K562 (cell line): ENCODE results near the gene BMF. TPM values are rescaled to one million over a fixed set of nuclear protein-coding genes. Genes with fewer than 3 reads are reported as not detected.

Source experiments
- EP400 ChIP-seq: fragments of 450-650 bp; IDR thresholded peaks from 2 replicates; pipeline ENCODE4 v1.6.1; 2017; ENCODE audit warnings: antibody characterized with exemption, mild to moderate bottlenecking, moderate library complexity
- HOXB6 ChIP-seq: fragments of 250-450 bp; sonication (Bioruptor Pico); IDR thresholded peaks from 2 replicates; pipeline ENCODE4 v1.5.1; 2022; ENCODE audit warnings: mild to moderate bottlenecking, borderline replicate concordance
- KLF16 ChIP-seq: IDR thresholded peaks from 2 replicates; pipeline ENCODE4 v1.6.1; 2016; ENCODE audit warnings: antibody characterized with exemption
- MAFG ChIP-seq: fragments of 450-650 bp; conservative IDR thresholded peaks from 2 replicates; pipeline ENCODE4 v1.6.1; 2016; ENCODE audit warnings: missing genetic modification characterization, missing compliant biosample characterization
- MAFK ChIP-seq: IDR thresholded peaks from 2 replicates; pipeline ENCODE4 v1.6.1; 2011; ENCODE audit warnings: low read length, improper control_type of control experiment
- NFXL1 ChIP-seq: fragments of 450-650 bp; formaldehyde crosslinking; IDR thresholded peaks from 2 replicates; pipeline ENCODE4 v1.4.0; 2021; ENCODE audit warnings: mild to moderate bottlenecking
- TBP ChIP-seq: optimal IDR thresholded peaks from 2 replicates; pipeline ENCODE3; 2011; ENCODE audit warnings: low read depth, low read length, improper control_type of control experiment
- TEAD1 ChIP-seq, 2 experiments: fragments of 450-650 bp in 1 of 2; sonication (generic) in 1 of 2; formaldehyde crosslinking; IDR thresholded peaks; 2 replicates each; pipeline versions ENCODE4 v1.4.0 to v1.8.0; 2020 to 2022; ENCODE audit warnings: mild to moderate bottlenecking in 2 of 2, missing genetic modification reagents in 1 of 2
- ZBED1 ChIP-seq: IDR thresholded peaks from 2 replicates; pipeline ENCODE4 v1.6.1; 2014
- ZNF232 ChIP-seq: sonication (generic); formaldehyde crosslinking; IDR thresholded peaks from 2 replicates; pipeline ENCODE4 v1.8.0; 2022; ENCODE audit warnings: mild to moderate bottlenecking, missing genetic modification reagents
- ZNF263 ChIP-seq: sonication (generic); formaldehyde crosslinking; IDR thresholded peaks from 2 replicates; pipeline ENCODE4 v1.8.0; 2022; ENCODE audit warnings: mild to moderate bottlenecking, missing genetic modification reagents, borderline replicate concordance
- ZNF41 ChIP-seq: fragments of 250-450 bp; sonication (Bioruptor Pico); conservative IDR thresholded peaks from 2 replicates; pipeline ENCODE4 v1.4.0; 2020; ENCODE audit warnings: mild to moderate bottlenecking
- ZNF436 ChIP-seq: fragments of 250-450, 450-650 bp; sonication (Bioruptor Pico); formaldehyde crosslinking; IDR thresholded peaks from 2 replicates; pipeline ENCODE4 v1.7.0; 2020; ENCODE audit warnings: mild to moderate bottlenecking
- ZNF644 ChIP-seq: fragments of 200-800 bp; sonication (Bioruptor generic); IDR thresholded peaks from 2 replicates; pipeline ENCODE4 v1.6.1; 2016; ENCODE audit warnings: low read depth, missing genetic modification characterization, missing compliant biosample characterization
- ZSCAN32 ChIP-seq: fragments of 450-650 bp; formaldehyde crosslinking; IDR thresholded peaks from 2 replicates; pipeline ENCODE4 v1.4.0; 2020; ENCODE audit warnings: mild to moderate bottlenecking, moderate library complexity
- polyA plus RNA-seq, 8 experiments: library from polyadenylated mRNA; depleted of rRNA in 4 of 8; stranded (reverse) in 5 of 8; unstranded in 3 of 8; fragments of >200 nt; fragmentation: Nextera tagmentation in 2 of 8; fragmentation: Illumina TruSeq in 1 of 8; extraction: Ambion mirVana in 2 of 8; extraction: Trizol in 1 of 8; gene quantifications; 2 replicates each; pipeline versions ENCODE4 v1.2.1 to v1.2.3, GENCODE V29; 2011 to 2014; ENCODE audit warnings: inconsistent platforms in 1 of 8, missing spikeins in 1 of 8
- total RNA-seq, 7 experiments: library from RNA; depleted of rRNA in 6 of 7; stranded (reverse); fragments of >200 nt in 6 of 7; fragmentation: Illumina TruSeq in 2 of 7; extraction: Trizol in 2 of 7; gene quantifications; 2 replicates each; pipeline versions ENCODE4 v1.2.1 to v1.2.3, GENCODE V29; 2011 to 2021; ENCODE audit warnings: low replicate concordance in 1 of 7
- TF ChIP-seq, protein P1 (sequence below): fragments of 450-650 bp; IDR thresholded peaks from 2 replicates; pipeline ENCODE4 v1.6.1; 2017; ENCODE audit warnings: antibody characterized with exemption, mild to moderate bottlenecking
- TF ChIP-seq, protein P2 (sequence below), 2 experiments: fragments of 450-650 bp; conservative IDR thresholded peaks; 2 replicates each; pipeline ENCODE4 v1.6.1; 2017; ENCODE audit warnings: mild to moderate bottlenecking in 2 of 2, moderate library complexity in 2 of 2
- TF ChIP-seq, protein P3 (sequence below): sonication (generic); formaldehyde crosslinking; IDR thresholded peaks from 2 replicates; pipeline ENCODE4 v1.8.1; 2023; ENCODE audit warnings: mild to moderate bottlenecking, missing genetic modification reagents
- TF ChIP-seq, protein P4 (sequence below): fragments of 250-450 bp; sonication (Bioruptor Pico); IDR thresholded peaks from 2 replicates; pipeline ENCODE4 v1.8.0; 2022; ENCODE audit warnings: inconsistent platforms

The BMF gene
- total and polyA plus RNA-seq, 9 of the 15 experiments (the other 6 are each of a cell fraction or from before 2014, with no cell fraction given), result 0.25 to 0.91 (median 0.59) TPM; not detected in 2

DNA sequence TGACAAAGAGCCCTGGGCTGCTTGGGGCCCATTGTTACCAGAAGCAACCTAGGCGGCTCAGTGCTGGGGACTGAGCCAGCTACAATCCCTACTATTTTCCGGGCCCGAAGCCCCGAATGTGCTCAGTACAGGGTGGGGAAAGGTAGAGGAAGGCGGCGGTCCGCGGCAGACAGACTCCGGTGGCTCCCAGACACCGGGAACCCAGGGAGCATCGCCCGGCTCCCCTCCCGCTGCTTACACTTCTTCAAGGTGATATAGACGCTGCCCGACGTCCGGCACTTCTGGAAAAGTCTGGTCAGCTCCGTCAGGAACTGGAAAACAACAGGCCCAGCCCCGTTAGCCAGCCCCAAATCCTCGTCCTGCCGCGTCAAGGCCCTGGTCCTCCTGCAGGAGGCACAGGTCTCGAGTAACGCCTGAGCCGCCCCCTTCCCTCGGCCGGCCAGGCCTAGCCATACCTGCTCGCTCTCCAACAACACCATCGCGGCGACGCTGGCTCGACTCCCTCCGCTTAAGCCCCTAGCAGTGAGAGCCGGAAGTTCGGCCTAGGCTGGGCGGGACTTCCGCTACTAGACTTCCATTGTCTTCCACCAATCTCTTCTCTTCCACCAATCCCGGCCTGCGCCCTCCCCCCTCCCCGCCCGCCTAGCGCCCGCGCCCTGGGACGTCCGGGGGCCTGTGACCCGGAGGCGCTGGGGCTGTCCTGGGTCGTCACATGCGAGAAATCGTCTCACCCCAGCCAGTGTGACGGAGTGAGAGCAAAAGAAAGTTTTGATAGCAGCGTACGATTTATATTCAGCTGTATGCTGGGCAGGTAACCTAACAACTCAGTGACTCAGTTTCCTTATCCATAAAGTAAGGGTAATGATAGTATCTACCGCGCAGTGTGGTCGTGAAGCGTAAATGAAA, 69.8 kb downstream of the BMF start, which contains the start of gene SRP14 (continued):
- TF ChIP-seq, protein P1, sequence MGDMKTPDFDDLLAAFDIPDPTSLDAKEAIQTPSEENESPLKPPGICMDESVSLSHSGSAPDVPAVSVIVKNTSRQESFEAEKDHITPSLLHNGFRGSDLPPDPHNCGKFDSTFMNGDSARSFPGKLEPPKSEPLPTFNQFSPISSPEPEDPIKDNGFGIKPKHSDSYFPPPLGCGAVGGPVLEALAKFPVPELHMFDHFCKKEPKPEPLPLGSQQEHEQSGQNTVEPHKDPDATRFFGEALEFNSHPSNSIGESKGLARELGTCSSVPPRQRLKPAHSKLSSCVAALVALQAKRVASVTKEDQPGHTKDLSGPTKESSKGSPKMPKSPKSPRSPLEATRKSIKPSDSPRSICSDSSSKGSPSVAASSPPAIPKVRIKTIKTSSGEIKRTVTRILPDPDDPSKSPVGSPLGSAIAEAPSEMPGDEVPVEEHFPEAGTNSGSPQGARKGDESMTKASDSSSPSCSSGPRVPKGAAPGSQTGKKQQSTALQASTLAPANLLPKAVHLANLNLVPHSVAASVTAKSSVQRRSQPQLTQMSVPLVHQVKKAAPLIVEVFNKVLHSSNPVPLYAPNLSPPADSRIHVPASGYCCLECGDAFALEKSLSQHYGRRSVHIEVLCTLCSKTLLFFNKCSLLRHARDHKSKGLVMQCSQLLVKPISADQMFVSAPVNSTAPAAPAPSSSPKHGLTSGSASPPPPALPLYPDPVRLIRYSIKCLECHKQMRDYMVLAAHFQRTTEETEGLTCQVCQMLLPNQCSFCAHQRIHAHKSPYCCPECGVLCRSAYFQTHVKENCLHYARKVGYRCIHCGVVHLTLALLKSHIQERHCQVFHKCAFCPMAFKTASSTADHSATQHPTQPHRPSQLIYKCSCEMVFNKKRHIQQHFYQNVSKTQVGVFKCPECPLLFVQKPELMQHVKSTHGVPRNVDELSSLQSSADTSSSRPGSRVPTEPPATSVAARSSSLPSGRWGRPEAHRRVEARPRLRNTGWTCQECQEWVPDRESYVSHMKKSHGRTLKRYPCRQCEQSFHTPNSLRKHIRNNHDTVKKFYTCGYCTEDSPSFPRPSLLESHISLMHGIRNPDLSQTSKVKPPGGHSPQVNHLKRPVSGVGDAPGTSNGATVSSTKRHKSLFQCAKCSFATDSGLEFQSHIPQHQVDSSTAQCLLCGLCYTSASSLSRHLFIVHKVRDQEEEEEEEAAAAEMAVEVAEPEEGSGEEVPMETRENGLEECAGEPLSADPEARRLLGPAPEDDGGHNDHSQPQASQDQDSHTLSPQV, result no peak; the same call in 1 of the 2 replicates
- TF ChIP-seq, protein P2, sequence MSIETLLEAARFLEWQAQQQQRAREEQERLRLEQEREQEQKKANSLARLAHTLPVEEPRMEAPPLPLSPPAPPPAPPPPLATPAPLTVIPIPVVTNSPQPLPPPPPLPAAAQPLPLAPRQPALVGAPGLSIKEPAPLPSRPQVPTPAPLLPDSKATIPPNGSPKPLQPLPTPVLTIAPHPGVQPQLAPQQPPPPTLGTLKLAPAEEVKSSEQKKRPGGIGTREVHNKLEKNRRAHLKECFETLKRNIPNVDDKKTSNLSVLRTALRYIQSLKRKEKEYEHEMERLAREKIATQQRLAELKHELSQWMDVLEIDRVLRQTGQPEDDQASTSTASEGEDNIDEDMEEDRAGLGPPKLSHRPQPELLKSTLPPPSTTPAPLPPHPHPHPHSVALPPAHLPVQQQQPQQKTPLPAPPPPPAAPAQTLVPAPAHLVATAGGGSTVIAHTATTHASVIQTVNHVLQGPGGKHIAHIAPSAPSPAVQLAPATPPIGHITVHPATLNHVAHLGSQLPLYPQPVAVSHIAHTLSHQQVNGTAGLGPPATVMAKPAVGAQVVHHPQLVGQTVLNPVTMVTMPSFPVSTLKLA (conservative IDR thresholded peaks at IDR 0.05), result peak; percentile 31 to 62; a peak in 1 of 4 replicates
- TF ChIP-seq ZNF41 (CRISPR knock-in tag) (no peak), ZBED1 (peak; percentile 65; the same call in 1 of the 2 replicates), ZSCAN32 (CRISPR knock-in tag) (no peak), MAFK (no peak), KLF16 (no peak), MAFG (0 out of 2 replicates have a peak, but pooled peaks have one; percentile 5), TBP (peak; percentile 66), HOXB6 (CRISPR knock-in tag) (no peak), ZNF644 (tag) (no peak), ZNF263 (CRISPR knock-in tag) (0 out of 2 replicates have a peak, but pooled peaks have one; percentile 28), ZNF436 (CRISPR knock-in tag) (no peak), TEAD1 (CRISPR knock-in tag; IDR thresholded peaks at IDR 0.05) (no peak), ZNF232 (CRISPR knock-in tag) (peak; percentile 49; the same call in 1 of the 2 replicates), NFXL1 (CRISPR knock-in tag) (no peak), EP400 (peak; percentile 68)
- TF ChIP-seq, protein P3, sequence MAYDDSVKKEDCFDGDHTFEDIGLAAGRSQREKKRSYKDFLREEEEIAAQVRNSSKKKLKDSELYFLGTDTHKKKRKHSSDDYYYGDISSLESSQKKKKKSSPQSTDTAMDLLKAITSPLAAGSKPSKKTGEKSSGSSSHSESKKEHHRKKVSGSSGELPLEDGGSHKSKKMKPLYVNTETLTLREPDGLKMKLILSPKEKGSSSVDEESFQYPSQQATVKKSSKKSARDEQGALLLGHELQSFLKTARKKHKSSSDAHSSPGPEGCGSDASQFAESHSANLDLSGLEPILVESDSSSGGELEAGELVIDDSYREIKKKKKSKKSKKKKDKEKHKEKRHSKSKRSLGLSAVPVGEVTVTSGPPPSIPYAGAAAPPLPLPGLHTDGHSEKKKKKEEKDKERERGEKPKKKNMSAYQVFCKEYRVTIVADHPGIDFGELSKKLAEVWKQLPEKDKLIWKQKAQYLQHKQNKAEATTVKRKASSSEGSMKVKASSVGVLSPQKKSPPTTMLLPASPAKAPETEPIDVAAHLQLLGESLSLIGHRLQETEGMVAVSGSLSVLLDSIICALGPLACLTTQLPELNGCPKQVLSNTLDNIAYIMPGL (CRISPR knock-in tag), result 0 out of 2 replicates have a peak, but pooled peaks have one; percentile 52
- TF ChIP-seq, protein P4, sequence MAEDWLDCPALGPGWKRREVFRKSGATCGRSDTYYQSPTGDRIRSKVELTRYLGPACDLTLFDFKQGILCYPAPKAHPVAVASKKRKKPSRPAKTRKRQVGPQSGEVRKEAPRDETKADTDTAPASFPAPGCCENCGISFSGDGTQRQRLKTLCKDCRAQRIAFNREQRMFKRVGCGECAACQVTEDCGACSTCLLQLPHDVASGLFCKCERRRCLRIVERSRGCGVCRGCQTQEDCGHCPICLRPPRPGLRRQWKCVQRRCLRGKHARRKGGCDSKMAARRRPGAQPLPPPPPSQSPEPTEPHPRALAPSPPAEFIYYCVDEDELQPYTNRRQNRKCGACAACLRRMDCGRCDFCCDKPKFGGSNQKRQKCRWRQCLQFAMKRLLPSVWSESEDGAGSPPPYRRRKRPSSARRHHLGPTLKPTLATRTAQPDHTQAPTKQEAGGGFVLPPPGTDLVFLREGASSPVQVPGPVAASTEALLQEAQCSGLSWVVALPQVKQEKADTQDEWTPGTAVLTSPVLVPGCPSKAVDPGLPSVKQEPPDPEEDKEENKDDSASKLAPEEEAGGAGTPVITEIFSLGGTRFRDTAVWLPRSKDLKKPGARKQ (CRISPR knock-in tag), result no peak
